HG03521 (cell line): ENCODE results near the gene FAM163B.
"Not testable (repeated sequence)": the region's sequence is repeated elsewhere in the genome, so short reads cannot be mapped to it uniquely, and the experiment has no call there.

Experiments used
- ATAC-seq: cut with Tn5 transposase; IDR thresholded peaks from one replicate; pipeline ENCODE4 v1.9.1; 2021; ENCODE audit warnings: mild to moderate bottlenecking, moderate library complexity; ENCODE audit not compliant: unreplicated experiment

Gene FAM163B

GRCh38 chr9:133570691-133571080 is 38.5 kb downstream of the FAM163B start:
- no peak for ATAC-seq

- no peak for ATAC-seq
Observed at GRCh38 chr9:133569891-133570690, 39.1 kb downstream of the FAM163B start.

- no peak for ATAC-seq
Observed at GRCh38 chr9:133569121-133569785, 39.9 kb downstream of the FAM163B start.

- no peak for ATAC-seq
Observed at GRCh38 chr9:133568186-133568585, 41.0 kb downstream of the FAM163B start.

- no peak for ATAC-seq
Observed at GRCh38 chr9:133566817-133567216, 42.4 kb downstream of the FAM163B start.

- no peak for ATAC-seq
Observed at GRCh38 chr9:133566382-133566781, 42.8 kb downstream of the FAM163B start.

GRCh38 chr9:133564451-133565116 is 44.6 kb downstream of the FAM163B start:
- no peak for ATAC-seq

GRCh38 chr9:133563814-133564213 is 45.4 kb downstream of the FAM163B start:
- ATAC-seq, result not testable (repeated sequence)

- no peak for ATAC-seq
Observed at GRCh38 chr9:133563291-133563796, 45.8 kb downstream of the FAM163B start.

GRCh38 chr9:133562611-133563290 is 46.4 kb downstream of the FAM163B start:
- ATAC-seq, result no peak

GRCh38 chr9:133561976-133562554 is 47.1 kb downstream of the FAM163B start:
- no peak for ATAC-seq

GRCh38 chr9:133560944-133561343 is 48.2 kb downstream of the FAM163B start:
- ATAC-seq, result no peak

- ATAC-seq, result no peak
Observed at GRCh38 chr9:133560311-133560710, 48.9 kb downstream of the FAM163B start.

GRCh38 chr9:133558191-133559126 is 50.7 kb downstream of the FAM163B start:
- ATAC-seq, result no peak

- ATAC-seq, result no peak
Observed at GRCh38 chr9:133557581-133557980, 51.6 kb downstream of the FAM163B start.

- no peak for ATAC-seq
Observed at GRCh38 chr9:133556354-133556753, 52.8 kb downstream of the FAM163B start.

- no peak for ATAC-seq
Observed at GRCh38 chr9:133554729-133555128, 54.5 kb downstream of the FAM163B start.

- no peak for ATAC-seq
Observed at GRCh38 chr9:133553973-133554713, 55.0 kb downstream of the FAM163B start.

GRCh38 chr9:133553123-133553522 is 56.1 kb downstream of the FAM163B start:
- no peak for ATAC-seq
